ENCODE results near the gene GLT6D1.

The GLT6D1 gene

GRCh38 chr9:135579356-135579755 is 60.0 kb downstream of the GLT6D1 start:
- no peaks in the 10 kb centered on the region for H3K36me3 ChIP-seq (replicated peaks in 1 of 2; ENCODE audit: control insufficient read depth in 2 of 2, insufficient read depth in 2 of 2, low read length in 2 of 2)
- no peak overlapping the region for H2BK15ac ChIP-seq (ENCODE audit: low read length)
- H3K23ac ChIP-seq (ENCODE audit: low read depth, low read length, poor library complexity), result no peak overlapping the region
- no peak for DNase-seq (ENCODE audit: low spot score)
- H2AFZ ChIP-seq (ENCODE audit: low read length), result no peak overlapping the region
- no peak overlapping the region for H2BK120ac ChIP-seq (ENCODE audit: low read depth, low read length)
- no peak overlapping the region for H3K4me3 ChIP-seq (ENCODE audit: low read length in 2 of 2)
- H3K4me2 ChIP-seq (ENCODE audit: insufficient read depth, low read length, poor library complexity, severe bottlenecking), result no peak overlapping the region
- H3K18ac ChIP-seq (ENCODE audit: low read length), result no peak overlapping the region
- no peak overlapping the region for H2BK5ac ChIP-seq (ENCODE audit: low read length)
- no peak overlapping the region for H2BK12ac ChIP-seq (ENCODE audit: low read length)
- H2AK5ac ChIP-seq (ENCODE audit: low read depth, low read length), result no peak overlapping the region
- no peak overlapping the region for H3K27ac ChIP-seq (replicated peaks; ENCODE audit: low read length)
- H3K9ac ChIP-seq (ENCODE audit: low read depth, low read length, poor library complexity), result no peak overlapping the region
- H4K8ac ChIP-seq (ENCODE audit: low read depth, low read length), result no peak overlapping the region
- peaks cover 1% of the 10 kb centered on the region for H3K79me1 ChIP-seq (ENCODE audit: low read depth, low read length)
- no peak overlapping the region for H3K4ac ChIP-seq (ENCODE audit: low read length)
- no peak overlapping the region for H4K91ac ChIP-seq (ENCODE audit: low read depth, low read length, poor library complexity)
- peaks cover 0 to 1% of the 10 kb centered on the region in 2 donors for H3K9me3 ChIP-seq (replicated peaks in 1 of 2; ENCODE audit: control insufficient read depth in 2 of 2, insufficient read depth in 1 of 2, low read depth in 1 of 2, low read length in 2 of 2)
- H3K14ac ChIP-seq (ENCODE audit: low read length), result no peak overlapping the region
- H3K4me1 ChIP-seq (ENCODE audit: control insufficient read depth in 2 of 2, insufficient read depth in 1 of 2, low read depth in 1 of 2, low read length in 2 of 2), result peaks cover 0 to 5% of the 10 kb centered on the region in 2 donors
- H3K27me3 ChIP-seq (ENCODE audit: control insufficient read depth in 3 of 3, insufficient read depth in 3 of 3, low read depth in 1 of 3, low read length in 3 of 3), result peaks cover 0 to 13% (median 0%) of the 10 kb centered on the region in 3 experiments
- 100% methylated on average over 1 to 2 of the region's 2 CpGs for WGBS, 2 donors (ENCODE audit: extremely low coverage in 2 of 2, insufficient read length in 2 of 2, insufficient replicate concordance in 1 of 2)

- no CpG with 5 or more reads among the region's 10 CpGs for WGBS, 2 donors (ENCODE audit: extremely low coverage in 2 of 2, insufficient read length in 2 of 2, insufficient replicate concordance in 1 of 2)
- Histone ChIP-seq H3K4ac (ENCODE audit: low read length) (no peak overlapping the region), H4K8ac (ENCODE audit: low read depth, low read length) (peak overlapping the region; percentile 49), H2AK5ac (ENCODE audit: low read depth, low read length) (no peak overlapping the region), H3K4me2 (ENCODE audit: insufficient read depth, low read length, poor library complexity, severe bottlenecking) (no peak overlapping the region), H3K4me1 (ENCODE audit: control insufficient read depth in 2 of 2, insufficient read depth in 1 of 2, low read depth in 1 of 2, low read length in 2 of 2) (peaks cover 0 to 6% of the 10 kb centered on the region in 2 donors), H3K9ac (ENCODE audit: low read depth, low read length, poor library complexity) (no peak overlapping the region), H3K18ac (ENCODE audit: low read length) (no peak overlapping the region), H3K27me3 (ENCODE audit: control insufficient read depth in 3 of 3, insufficient read depth in 3 of 3, low read depth in 1 of 3, low read length in 3 of 3) (peaks cover 0 to 13% (median 0%) of the 10 kb centered on the region in 3 experiments), H3K79me1 (ENCODE audit: low read depth, low read length) (no peaks in the 10 kb centered on the region), H3K9me3 (replicated peaks in 1 of 2; ENCODE audit: control insufficient read depth in 2 of 2, insufficient read depth in 1 of 2, low read depth in 1 of 2, low read length in 2 of 2) (peaks cover 0 to 1% of the 10 kb centered on the region in 2 donors), H3K14ac (ENCODE audit: low read length) (no peak overlapping the region), H2BK12ac (ENCODE audit: low read length) (no peak overlapping the region), H3K23ac (ENCODE audit: low read depth, low read length, poor library complexity) (no peak overlapping the region), H2BK15ac (ENCODE audit: low read length) (no peak overlapping the region), H3K27ac (replicated peaks; ENCODE audit: low read length) (no peak overlapping the region), H3K36me3 (replicated peaks in 1 of 2; ENCODE audit: control insufficient read depth in 2 of 2, insufficient read depth in 2 of 2, low read length in 2 of 2) (no peaks in the 10 kb centered on the region), H4K91ac (ENCODE audit: low read depth, low read length, poor library complexity) (no peak overlapping the region), H3K4me3 (ENCODE audit: low read length in 2 of 2) (no peak overlapping the region), H2AFZ (ENCODE audit: low read length) (no peak overlapping the region), H2BK120ac (ENCODE audit: low read depth, low read length) (no peak overlapping the region), H2BK5ac (ENCODE audit: low read length) (no peak overlapping the region)
- no peak for DNase-seq (ENCODE audit: low spot score)
Observed at GRCh38 chr9:135577256-135577655, 62.1 kb downstream of the GLT6D1 start.

GRCh38 chr9:135575995-135576631 is 63.2 kb downstream of the GLT6D1 start:
- Histone ChIP-seq H3K9ac (ENCODE audit: low read depth, low read length, poor library complexity) (no peak overlapping the region), H2AK5ac (ENCODE audit: low read depth, low read length) (peak overlapping the region; percentile 32), H3K4me3 (ENCODE audit: low read length in 2 of 2) (peak overlapping the region in 1 of 2 donors; percentile 61), H2BK5ac (ENCODE audit: low read length) (no peak overlapping the region), H2BK15ac (ENCODE audit: low read length) (peak overlapping the region; percentile 49), H3K4me1 (ENCODE audit: control insufficient read depth in 2 of 2, insufficient read depth in 1 of 2, low read depth in 1 of 2, low read length in 2 of 2) (peaks cover 0 to 6% of the 10 kb centered on the region in 2 donors), H3K36me3 (replicated peaks in 1 of 2; ENCODE audit: control insufficient read depth in 2 of 2, insufficient read depth in 2 of 2, low read length in 2 of 2) (no peaks in the 10 kb centered on the region), H3K79me1 (ENCODE audit: low read depth, low read length) (no peaks in the 10 kb centered on the region), H3K23ac (ENCODE audit: low read depth, low read length, poor library complexity) (peak overlapping the region; percentile 19), H4K91ac (ENCODE audit: low read depth, low read length, poor library complexity) (no peak overlapping the region), H3K4me2 (ENCODE audit: insufficient read depth, low read length, poor library complexity, severe bottlenecking) (no peak overlapping the region), H3K27ac (replicated peaks; ENCODE audit: low read length) (no peak overlapping the region), H3K18ac (ENCODE audit: low read length) (peak overlapping the region; percentile 52), H3K4ac (ENCODE audit: low read length) (no peak overlapping the region), H3K27me3 (ENCODE audit: control insufficient read depth in 3 of 3, insufficient read depth in 3 of 3, low read depth in 1 of 3, low read length in 3 of 3) (peaks cover 0 to 8% (median 0%) of the 10 kb centered on the region in 3 experiments), H2BK120ac (ENCODE audit: low read depth, low read length) (peak overlapping the region; percentile 5), H3K14ac (ENCODE audit: low read length) (peak overlapping the region; percentile 48), H2AFZ (ENCODE audit: low read length) (no peak overlapping the region), H2BK12ac (ENCODE audit: low read length) (no peak overlapping the region), H3K9me3 (replicated peaks in 1 of 2; ENCODE audit: control insufficient read depth in 2 of 2, insufficient read depth in 1 of 2, low read depth in 1 of 2, low read length in 2 of 2) (peaks cover 0 to 1% of the 10 kb centered on the region in 2 donors), H4K8ac (ENCODE audit: low read depth, low read length) (no peak overlapping the region)
- DNase-seq (ENCODE audit: low spot score), result no peak
- WGBS, 2 donors (ENCODE audit: extremely low coverage in 2 of 2, insufficient read length in 2 of 2, insufficient replicate concordance in 1 of 2), result no CpG with 5 or more reads among the region's 22 CpGs

- no peak overlapping the region for H4K91ac ChIP-seq (ENCODE audit: low read depth, low read length, poor library complexity)
- H4K8ac ChIP-seq (ENCODE audit: low read depth, low read length), result no peak overlapping the region
- H3K4me3 ChIP-seq (ENCODE audit: low read length in 2 of 2), result no peak overlapping the region
- no peak overlapping the region for H2BK5ac ChIP-seq (ENCODE audit: low read length)
- peak overlapping the region; percentile 9 for H3K18ac ChIP-seq (ENCODE audit: low read length)
- H3K27ac ChIP-seq (replicated peaks; ENCODE audit: low read length), result no peak overlapping the region
- H3K4me1 ChIP-seq (ENCODE audit: control insufficient read depth in 2 of 2, insufficient read depth in 1 of 2, low read depth in 1 of 2, low read length in 2 of 2), result peaks cover 0 to 6% of the 10 kb centered on the region in 2 donors
- H2BK15ac ChIP-seq (ENCODE audit: low read length), result peak overlapping the region; percentile 28
- no peaks in the 10 kb centered on the region for H3K36me3 ChIP-seq (replicated peaks in 1 of 2; ENCODE audit: control insufficient read depth in 2 of 2, insufficient read depth in 2 of 2, low read length in 2 of 2)
- no peak overlapping the region for H3K4ac ChIP-seq (ENCODE audit: low read length)
- no peak overlapping the region for H2BK12ac ChIP-seq (ENCODE audit: low read length)
- no peaks in the 10 kb centered on the region for H3K79me1 ChIP-seq (ENCODE audit: low read depth, low read length)
- no peak overlapping the region for H2AFZ ChIP-seq (ENCODE audit: low read length)
- WGBS, 2 donors (ENCODE audit: extremely low coverage in 2 of 2, insufficient read length in 2 of 2, insufficient replicate concordance in 1 of 2), result no CpG with 5 or more reads among the region's 15 CpGs
- H2BK120ac ChIP-seq (ENCODE audit: low read depth, low read length), result no peak overlapping the region
- H3K9ac ChIP-seq (ENCODE audit: low read depth, low read length, poor library complexity), result no peak overlapping the region
- H3K14ac ChIP-seq (ENCODE audit: low read length), result no peak overlapping the region
- DNase-seq (ENCODE audit: low spot score), result no peak
- H3K23ac ChIP-seq (ENCODE audit: low read depth, low read length, poor library complexity), result no peak overlapping the region
- no peak overlapping the region for H3K4me2 ChIP-seq (ENCODE audit: insufficient read depth, low read length, poor library complexity, severe bottlenecking)
- no peaks in the 10 kb centered on the region for H3K9me3 ChIP-seq (replicated peaks in 1 of 2; ENCODE audit: control insufficient read depth in 2 of 2, insufficient read depth in 1 of 2, low read depth in 1 of 2, low read length in 2 of 2)
- H3K27me3 ChIP-seq (ENCODE audit: control insufficient read depth in 3 of 3, insufficient read depth in 3 of 3, low read depth in 1 of 3, low read length in 3 of 3), result peaks cover 0 to 8% (median 0%) of the 10 kb centered on the region in 3 experiments
- H2AK5ac ChIP-seq (ENCODE audit: low read depth, low read length), result no peak overlapping the region
Observed at GRCh38 chr9:135574943-135575342, 64.4 kb downstream of the GLT6D1 start.
